Measurements from ENCODE around the gene FBXO33.
"Not testable (repeated sequence)": the region's sequence is repeated elsewhere in the genome, so short reads cannot be mapped to it uniquely, and the experiment has no call there.

Gene FBXO33

DNA sequence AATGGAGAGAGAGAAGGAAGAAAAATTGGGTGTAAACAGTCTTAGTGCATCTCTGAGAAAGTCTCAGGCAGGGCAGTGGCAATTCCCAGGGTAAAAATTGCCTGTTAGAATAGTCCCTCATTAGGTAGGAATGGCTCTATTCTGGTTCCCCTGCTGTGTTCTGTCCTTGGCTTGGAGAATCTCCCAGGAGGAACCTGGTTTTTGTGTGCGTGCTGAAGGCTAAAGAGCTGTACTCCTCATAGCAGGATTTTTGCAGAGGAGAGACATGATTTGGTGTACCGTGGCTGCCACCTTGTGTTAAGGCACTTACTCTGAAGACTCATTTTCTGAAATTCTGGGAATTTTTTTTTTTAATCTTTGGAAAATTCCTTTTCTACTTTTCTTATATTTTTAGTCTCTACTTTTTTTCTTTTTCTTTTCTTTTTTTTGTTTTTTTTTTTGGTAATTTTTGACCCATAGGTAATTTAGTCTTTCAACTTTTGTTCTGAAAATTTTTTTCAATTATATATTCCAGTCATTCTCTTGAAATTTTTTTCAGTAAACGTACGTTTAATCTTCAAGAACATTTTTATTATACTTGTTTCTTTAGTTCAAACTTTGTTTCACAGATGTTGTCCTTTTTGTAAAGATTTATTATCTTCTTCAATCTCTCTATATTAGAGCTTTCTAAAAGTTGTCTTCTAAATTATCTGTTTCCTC, 63.8 kb downstream of the FBXO33 start:
- DNase-seq = no peak

DNA sequence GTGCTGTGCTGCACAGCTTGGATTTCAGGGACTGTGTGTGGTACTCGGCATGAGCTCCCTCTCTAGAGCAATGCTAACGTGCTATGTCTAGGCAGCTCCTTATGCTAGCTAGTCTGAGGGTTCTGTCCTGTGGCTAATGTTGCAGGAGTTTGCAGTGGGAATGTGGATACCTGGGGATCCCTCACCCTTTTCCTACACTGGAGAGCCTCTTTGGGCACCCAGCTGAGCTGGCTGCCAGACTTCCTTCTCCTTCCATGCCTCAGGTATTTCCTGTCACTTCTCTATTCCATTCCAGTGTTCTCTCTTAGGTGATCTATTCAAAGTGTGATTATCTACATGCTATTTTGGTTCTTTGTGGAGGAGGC, 64.9 kb downstream of the FBXO33 start:
- DNase-seq = no peak

DNA sequence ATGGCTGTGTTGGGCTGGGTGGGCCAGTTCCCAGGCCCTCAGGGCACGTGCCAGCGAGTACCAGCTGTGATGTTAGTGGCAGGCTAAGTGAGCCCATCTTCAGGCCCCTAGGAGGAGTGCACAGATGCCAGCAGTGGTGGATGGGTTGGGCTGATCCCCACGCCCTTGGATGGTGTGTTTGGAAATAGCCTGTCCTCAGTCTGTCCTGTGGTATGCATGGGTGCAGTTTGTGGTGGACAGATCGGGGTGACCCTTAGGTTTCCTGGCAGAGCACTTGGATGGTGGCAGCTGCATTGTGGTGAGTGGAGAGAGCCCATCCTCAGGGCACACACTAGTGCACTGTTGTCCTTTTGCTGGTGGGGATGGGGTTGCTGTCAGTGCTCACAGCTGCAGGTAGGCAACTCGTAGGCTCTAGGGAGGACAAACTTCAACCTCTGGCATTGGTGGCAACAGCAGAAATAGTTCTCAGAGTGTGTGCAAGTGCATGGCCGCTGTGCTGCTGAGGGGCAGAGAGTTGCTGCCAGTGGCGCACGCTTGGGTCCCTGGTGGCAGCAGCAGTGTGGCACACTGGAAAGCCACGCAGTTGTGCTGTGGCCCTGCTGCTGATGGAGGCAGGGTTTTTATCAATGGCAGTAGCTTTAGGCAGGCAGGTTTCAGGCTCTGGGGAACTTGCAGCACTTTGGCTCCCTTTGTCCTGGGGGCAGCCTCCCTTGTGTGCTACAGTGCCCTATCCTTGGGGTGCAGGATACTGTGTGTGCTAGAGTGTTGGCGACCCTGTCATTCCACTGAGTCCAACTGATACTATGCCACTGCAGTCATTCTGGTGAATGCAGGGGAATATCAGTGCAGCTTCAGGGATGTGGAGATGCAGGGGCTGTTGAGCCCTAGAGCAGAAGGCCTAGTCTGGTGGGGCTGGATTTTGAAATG, 65.5 kb downstream of the FBXO33 start:
- no peak for DNase-seq

DNA sequence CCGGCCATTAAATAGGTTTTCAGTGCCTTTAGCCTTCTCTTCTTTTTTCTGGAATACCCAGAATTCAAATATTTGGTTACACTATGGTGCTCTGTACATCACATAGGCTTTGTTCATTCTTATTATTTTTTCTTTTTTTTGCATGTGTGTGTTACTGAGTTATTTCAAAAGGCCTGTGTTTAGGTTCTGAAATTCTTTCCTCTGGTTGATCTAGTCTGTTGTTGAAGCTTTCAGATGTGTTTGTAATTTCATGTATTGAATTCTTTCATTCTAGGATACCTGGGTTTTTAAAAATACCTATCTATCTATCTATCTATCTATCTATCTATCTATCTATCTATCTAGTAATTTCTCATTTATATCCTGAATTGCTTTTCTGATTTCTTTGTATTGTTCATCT, 66.9 kb downstream of the FBXO33 start:
- DNase-seq = no peak

DNA sequence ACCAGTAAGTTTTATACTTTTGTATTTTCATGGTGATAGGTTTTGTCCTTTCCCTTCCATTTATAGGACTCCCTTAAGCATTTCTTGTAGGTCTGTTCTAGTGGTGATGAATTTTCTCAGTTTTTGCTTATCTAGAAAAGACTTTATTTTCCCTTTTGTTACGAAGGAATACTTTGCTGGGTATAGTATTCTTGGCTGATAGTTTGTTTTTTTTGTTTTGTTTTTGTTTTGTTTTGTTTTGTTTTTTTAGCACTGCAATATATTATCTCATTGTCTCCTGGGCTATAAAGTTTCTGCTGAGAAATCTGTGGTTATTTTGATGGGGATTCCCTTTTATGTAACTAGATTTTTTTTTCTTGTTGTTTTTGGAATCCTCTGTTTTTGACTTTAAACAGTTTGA, 67.7 kb downstream of the FBXO33 start:
- no peak for DNase-seq

DNA sequence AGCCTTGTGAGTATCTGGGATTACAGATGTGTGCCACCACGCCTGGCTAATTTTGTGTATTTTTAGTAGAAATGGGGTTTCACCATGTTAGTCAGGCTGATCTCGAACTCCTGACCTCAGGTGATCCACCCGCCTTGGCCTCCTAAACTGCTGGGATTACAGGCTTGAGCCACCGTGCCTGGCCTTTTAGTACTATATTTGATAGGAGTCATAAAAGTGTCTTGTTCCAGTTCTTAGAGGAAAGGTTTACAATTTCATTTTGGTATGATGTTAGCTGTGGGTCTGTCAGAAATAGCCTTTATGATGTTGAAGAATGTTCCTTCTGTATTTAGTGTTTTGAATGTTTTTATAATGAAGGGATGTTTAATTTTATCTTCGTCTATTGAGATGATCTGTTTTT, 70.7 kb downstream of the FBXO33 start:
- not testable (repeated sequence) for DNase-seq

DNA sequence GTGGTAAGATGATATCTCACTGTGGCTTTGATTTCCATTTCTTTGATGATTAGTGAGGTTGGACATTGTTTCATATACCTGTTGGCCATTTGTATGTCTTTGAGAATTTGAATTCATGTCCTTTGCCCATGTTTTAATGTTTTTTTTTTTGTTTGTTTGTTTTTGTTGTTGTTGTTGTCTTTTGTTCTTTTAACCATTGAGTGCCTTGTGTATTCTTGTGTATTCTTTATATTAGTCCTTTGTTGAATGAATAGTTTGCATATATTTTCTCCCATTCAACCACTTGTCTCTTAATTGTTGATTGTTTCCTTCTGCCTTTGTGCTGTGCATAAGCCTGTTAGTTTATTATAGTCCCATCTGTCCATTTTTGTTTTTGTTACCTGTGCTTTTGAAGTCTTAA, 71.9 kb downstream of the FBXO33 start:
- DNase-seq = no peak

DNA sequence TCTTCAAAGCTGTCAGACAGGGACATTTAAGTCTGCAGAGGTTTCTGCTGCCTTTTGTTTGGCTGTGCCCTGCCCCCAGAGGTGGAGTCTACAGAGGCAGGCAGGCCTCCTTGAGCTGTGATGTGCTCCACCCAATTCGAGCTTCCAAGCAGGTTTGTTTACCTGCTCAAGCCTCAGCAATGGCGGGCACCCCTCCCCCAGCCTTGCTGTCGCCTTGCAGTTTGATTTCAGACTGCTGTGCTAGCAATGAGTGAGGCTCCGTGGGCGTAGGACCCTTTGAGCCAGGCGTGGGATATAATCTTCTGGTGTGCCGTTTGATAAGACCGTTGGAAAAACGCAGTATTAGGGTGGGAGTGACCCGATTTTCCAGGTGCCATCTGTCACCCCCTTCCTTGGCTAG, 73.2 kb downstream of the FBXO33 start:
- DNase-seq = not testable (repeated sequence)

DNA sequence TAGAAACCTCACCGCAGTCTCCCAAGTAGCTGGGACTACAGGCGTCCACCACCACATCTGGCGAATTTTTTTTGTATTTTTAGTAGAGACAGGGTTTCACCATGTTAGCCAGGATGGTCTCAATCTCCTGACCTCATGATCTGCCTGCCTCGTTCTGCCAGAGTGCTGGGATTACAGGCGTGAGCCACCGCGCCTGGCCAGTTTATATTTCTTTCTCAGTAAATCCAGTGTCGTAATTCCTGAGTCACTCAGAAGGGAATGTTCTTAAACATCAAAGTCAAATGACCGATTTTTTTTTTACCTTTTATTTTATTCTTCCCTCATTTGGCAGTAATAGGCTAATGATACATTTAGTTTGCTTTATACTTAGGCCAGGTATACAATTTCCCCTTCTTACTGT, 80.5 kb downstream of the FBXO33 start:
- DNase-seq = no peak

DNA sequence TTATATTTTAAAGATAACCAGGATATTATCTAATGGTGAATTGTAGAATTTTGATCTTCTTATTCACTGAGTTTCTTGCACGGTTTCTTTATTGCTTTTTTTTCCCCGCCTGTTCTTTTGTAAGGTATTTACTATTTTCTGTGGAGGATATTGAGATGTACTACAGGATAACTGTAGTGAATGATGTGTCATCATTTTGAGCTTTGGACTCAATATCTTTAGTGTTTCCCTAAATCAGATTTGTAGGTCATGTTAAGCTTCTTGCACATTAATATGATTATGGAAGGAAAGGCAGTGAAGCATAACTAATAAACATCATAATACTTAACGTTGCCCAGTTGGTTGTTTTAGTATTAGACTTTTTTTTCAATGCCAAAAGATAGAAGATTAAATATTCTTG, 81.4 kb downstream of the FBXO33 start:
- DNase-seq = no peak
